22Rv1 (cell line): Measurements from ENCODE around the gene DAAM2.

Source experiments
- ZFX ChIP-seq: fragments of 450-650 bp; IDR thresholded peaks from 2 replicates; pipeline ENCODE4 v1.6.1; 2017; ENCODE audit warnings: antibody characterized with exemption, borderline replicate concordance
- TF ChIP-seq, protein P1 (sequence below): fragments of 450-650 bp; IDR thresholded peaks from 2 replicates; pipeline ENCODE4 v1.5.1; 2017; ENCODE audit warnings: mild to moderate bottlenecking

GRCh38 chr6:39806278-39806677, 14.1 kb downstream of the DAAM2 start:
- TF ChIP-seq, protein P1, sequence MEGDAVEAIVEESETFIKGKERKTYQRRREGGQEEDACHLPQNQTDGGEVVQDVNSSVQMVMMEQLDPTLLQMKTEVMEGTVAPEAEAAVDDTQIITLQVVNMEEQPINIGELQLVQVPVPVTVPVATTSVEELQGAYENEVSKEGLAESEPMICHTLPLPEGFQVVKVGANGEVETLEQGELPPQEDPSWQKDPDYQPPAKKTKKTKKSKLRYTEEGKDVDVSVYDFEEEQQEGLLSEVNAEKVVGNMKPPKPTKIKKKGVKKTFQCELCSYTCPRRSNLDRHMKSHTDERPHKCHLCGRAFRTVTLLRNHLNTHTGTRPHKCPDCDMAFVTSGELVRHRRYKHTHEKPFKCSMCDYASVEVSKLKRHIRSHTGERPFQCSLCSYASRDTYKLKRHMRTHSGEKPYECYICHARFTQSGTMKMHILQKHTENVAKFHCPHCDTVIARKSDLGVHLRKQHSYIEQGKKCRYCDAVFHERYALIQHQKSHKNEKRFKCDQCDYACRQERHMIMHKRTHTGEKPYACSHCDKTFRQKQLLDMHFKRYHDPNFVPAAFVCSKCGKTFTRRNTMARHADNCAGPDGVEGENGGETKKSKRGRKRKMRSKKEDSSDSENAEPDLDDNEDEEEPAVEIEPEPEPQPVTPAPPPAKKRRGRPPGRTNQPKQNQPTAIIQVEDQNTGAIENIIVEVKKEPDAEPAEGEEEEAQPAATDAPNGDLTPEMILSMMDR: no peak
- no peak for TF ChIP-seq ZFX
